IMR-90 (cell line): ENCODE measurements around the gene KCNQ1.

Source experiments
- CTCF ChIP-seq: conservative IDR thresholded peaks from 2 replicates; pipeline ENCODE4 v1.5.1; 2012; ENCODE audit warnings: mild to moderate bottlenecking, low read depth, low read length, improper control_type of control experiment
- FOS ChIP-seq: fragments of 150-350 bp; IDR thresholded peaks from 2 replicates; pipeline ENCODE4 v1.6.1; 2016; ENCODE audit warnings: low read depth, low read length

GRCh38 chr11:2824851-2825250, 380.0 kb downstream of the KCNQ1 start:
- TF ChIP-seq CTCF (no peak), FOS (no peak)
